ENCODE results near the gene WDR7. TPM values are rescaled to one million over a fixed set of nuclear protein-coding genes. Genes with fewer than 3 reads are reported as not detected.

WDR7 gene
- total RNA-seq, 4 donors from 2014 or later: 9.4 to 26.1 (median 19.2) TPM

DNA sequence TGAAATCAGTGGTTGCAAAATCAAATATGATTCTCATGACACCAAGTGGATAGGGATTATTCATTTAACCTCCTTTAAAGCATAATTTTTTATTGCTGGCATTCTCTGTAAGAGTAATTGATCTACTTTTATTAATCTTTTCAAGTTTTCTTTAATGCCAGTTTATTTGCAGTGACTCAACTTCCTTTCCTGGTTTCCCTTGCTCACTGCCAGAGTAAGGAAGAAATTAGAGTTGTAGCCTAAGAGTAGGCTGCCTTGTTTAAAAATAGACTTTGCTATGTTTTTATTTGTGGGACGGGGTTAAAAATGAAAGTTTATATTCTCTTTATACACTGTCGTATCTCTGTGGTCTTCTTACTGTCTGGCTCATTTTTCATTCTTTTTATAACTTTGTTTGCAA, 148.6 kb downstream of the WDR7 start:
- H3K27me3 ChIP-seq: no peaks in the 10 kb centered on the region
- no peaks in the 10 kb centered on the region for H3K36me3 ChIP-seq
- no peak overlapping the region for H3K4me3 ChIP-seq
- no peak overlapping the region for H3K27ac ChIP-seq
- no peaks in the 10 kb centered on the region for H3K9me3 ChIP-seq
- no peak for DNase-seq
- no peaks in the 10 kb centered on the region for H3K4me1 ChIP-seq
- intact Hi-C loops (cut with DNase I): no loop called here
- TF ChIP-seq, protein P1, sequence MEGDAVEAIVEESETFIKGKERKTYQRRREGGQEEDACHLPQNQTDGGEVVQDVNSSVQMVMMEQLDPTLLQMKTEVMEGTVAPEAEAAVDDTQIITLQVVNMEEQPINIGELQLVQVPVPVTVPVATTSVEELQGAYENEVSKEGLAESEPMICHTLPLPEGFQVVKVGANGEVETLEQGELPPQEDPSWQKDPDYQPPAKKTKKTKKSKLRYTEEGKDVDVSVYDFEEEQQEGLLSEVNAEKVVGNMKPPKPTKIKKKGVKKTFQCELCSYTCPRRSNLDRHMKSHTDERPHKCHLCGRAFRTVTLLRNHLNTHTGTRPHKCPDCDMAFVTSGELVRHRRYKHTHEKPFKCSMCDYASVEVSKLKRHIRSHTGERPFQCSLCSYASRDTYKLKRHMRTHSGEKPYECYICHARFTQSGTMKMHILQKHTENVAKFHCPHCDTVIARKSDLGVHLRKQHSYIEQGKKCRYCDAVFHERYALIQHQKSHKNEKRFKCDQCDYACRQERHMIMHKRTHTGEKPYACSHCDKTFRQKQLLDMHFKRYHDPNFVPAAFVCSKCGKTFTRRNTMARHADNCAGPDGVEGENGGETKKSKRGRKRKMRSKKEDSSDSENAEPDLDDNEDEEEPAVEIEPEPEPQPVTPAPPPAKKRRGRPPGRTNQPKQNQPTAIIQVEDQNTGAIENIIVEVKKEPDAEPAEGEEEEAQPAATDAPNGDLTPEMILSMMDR (IDR thresholded peaks at IDR 0.05): no peak
- no peak for TF ChIP-seq POLR2A (IDR thresholded peaks at IDR 0.05)
- WGBS, 2 donors: 31 to 39% methylated on average over 2 of the region's 2 CpGs

DNA sequence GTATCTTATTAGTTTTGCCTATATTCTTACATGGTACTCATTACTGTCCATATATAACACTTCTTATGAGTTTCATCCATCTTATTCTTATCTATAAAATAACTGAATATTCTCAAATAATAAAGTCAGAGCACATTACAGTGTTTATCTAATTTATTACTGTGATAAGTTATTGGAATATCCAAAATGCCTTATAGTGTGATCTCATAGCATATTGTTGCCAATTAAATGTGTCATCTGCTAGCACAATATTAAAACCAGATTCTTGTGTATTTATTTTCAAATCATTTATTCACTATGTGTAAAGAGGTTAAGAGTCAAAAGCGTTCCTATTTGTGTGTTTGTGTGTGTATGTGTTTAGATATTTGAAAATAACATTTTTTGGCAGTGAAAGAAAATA, 151.9 kb downstream of the WDR7 start:
- no peak for DNase-seq
- Histone ChIP-seq H3K36me3 (no peaks in the 10 kb centered on the region), H3K9me3 (no peaks in the 10 kb centered on the region), H3K4me1 (no peaks in the 10 kb centered on the region), H3K27ac (no peak overlapping the region), H3K27me3 (no peaks in the 10 kb centered on the region), H3K4me3 (no peak overlapping the region)
- intact Hi-C loops (cut with DNase I): no loop called here
- 85% methylated on average over 1 of the region's 1 CpG for WGBS, 2 donors
- no peak for TF ChIP-seq POLR2A (IDR thresholded peaks at IDR 0.05)
- TF ChIP-seq, protein P1 (IDR thresholded peaks at IDR 0.05): no peak

DNA sequence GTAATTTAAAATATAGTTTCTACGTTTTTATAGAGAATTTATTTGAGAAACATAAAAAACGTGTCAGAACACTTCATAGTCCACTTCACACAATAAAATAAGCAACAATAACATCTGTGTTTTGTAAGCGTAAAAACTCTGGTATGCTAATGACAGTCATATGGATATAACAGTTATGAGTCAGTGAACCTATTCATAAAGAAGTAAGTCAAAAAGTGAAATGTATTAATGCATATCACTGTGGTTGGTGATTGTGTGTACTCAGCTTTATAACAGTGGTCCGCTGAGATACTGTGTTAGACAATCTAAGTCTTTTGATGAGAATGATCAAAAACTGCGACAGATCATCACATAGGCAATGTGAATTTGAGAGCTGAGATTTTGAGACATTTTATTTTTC, 153.2 kb downstream of the WDR7 start:
- WGBS, 2 donors: 82 to 86% methylated on average over 5 of the region's 5 CpGs
- H3K27ac ChIP-seq: no peak overlapping the region
- no peak for DNase-seq
- H3K9me3 ChIP-seq: no peaks in the 10 kb centered on the region
- TF ChIP-seq, protein P1 (IDR thresholded peaks at IDR 0.05): no peak
- no peak for TF ChIP-seq POLR2A (IDR thresholded peaks at IDR 0.05)
- H3K36me3 ChIP-seq: no peaks in the 10 kb centered on the region
- intact Hi-C loops (cut with DNase I): no loop called here
- H3K27me3 ChIP-seq: no peaks in the 10 kb centered on the region
- no peak overlapping the region for H3K4me3 ChIP-seq
- H3K4me1 ChIP-seq: no peaks in the 10 kb centered on the region

DNA sequence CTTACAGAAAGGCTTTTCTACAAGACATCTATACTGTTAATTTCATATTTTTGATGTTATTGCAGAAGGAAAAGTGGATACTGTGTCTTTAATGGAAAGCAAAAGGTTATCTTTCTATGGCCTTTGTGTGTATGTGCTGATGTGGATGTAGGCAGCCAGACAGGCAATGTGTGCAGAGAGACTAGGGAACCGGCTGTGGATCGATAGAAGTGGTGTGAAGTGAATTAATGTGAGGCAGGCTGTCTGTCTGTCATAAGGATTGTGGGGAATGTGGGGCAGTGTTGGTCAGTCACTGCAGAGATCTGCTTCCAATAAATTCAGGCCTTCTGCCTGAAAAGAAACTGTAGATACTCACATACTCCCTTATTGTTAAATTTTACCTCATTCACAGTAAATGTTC, 156.7 kb downstream of the WDR7 start:
- Histone ChIP-seq H3K4me3 (no peak overlapping the region), H3K4me1 (no peaks in the 10 kb centered on the region), H3K9me3 (no peaks in the 10 kb centered on the region), H3K27me3 (no peaks in the 10 kb centered on the region), H3K27ac (no peak overlapping the region), H3K36me3 (no peaks in the 10 kb centered on the region)
- WGBS, 2 donors: 79 to 91% methylated on average over 2 of the region's 2 CpGs
- no peak for TF ChIP-seq POLR2A (IDR thresholded peaks at IDR 0.05)
- TF ChIP-seq, protein P1 (IDR thresholded peaks at IDR 0.05): no peak
- intact Hi-C loops (cut with DNase I): no loop called here
- DNase-seq: no peak

DNA sequence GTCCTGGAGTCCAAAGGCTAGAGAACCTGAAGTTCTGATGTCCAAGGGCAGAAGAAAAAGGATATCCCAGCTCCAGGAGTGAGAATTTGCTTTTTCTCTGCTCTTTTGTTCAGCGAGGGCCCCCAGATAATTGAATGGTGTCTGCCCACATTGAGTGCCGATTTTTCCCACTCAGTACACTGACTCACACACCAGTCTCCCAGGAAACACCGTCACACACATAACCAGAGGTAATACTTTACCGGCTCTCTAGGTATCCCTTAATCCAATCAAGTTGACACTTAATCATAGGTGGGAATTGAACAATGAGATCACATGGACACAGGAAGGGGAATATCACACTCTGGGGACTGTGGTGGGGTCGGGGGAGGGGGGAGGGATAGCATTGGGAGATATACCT, 161.5 kb downstream of the WDR7 start:
- DNase-seq: no peak
- Histone ChIP-seq H3K4me3 (no peak overlapping the region), H3K27me3 (no peaks in the 10 kb centered on the region), H3K36me3 (peaks cover 0 to 7% (median 0%) of the 10 kb centered on the region in 3 donors), H3K27ac (no peak overlapping the region), H3K4me1 (no peaks in the 10 kb centered on the region), H3K9me3 (no peaks in the 10 kb centered on the region)
- 77 to 95% methylated on average over 2 to 4 of the region's 5 CpGs for WGBS, 2 donors
- intact Hi-C loops (cut with DNase I): no loop called here
- TF ChIP-seq, protein P1 (IDR thresholded peaks at IDR 0.05): no peak
- no peak for TF ChIP-seq POLR2A (IDR thresholded peaks at IDR 0.05)

Measured in esophagus squamous epithelium (tissue), 5 donors.